ENCODE measurements around the gene CADM1.

Gene CADM1

DNA sequence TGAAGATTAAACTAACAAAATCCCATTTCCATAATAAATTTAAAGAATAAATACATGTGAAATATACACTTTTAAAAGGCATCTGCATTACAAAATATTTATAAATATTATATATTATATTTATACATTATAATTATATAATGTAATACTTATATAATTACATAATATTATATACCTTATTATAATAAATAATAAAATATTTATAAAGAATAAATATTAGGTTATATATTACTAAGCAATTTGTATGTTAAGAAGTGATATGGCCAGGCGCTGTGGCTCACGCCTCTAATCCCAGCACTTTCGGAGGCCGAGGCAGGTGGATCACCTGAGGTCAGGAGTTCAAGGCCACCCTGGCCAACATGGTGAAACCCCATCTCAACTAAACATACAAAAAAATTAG is 97.8 kb downstream of the CADM1 start:
- no peaks in the 10 kb centered on the region for H3K9me2 ChIP-seq (replicated peaks; ENCODE audit: insufficient read depth, low read length)
- no peaks in the 10 kb centered on the region for H3K36me3 ChIP-seq (replicated peaks; ENCODE audit: insufficient read depth, low read length)
- H2AFZ ChIP-seq (ENCODE audit: low read length), result no peak overlapping the region
- no peaks in the 10 kb centered on the region for H3K9me3 ChIP-seq (replicated peaks; ENCODE audit: insufficient read depth, low read length)
- no peak overlapping the region for H3K27ac ChIP-seq (ENCODE audit: low read length)
- DNase-seq, result no peak
- H3K79me2 ChIP-seq (ENCODE audit: low read length), result peaks cover 86% of the 10 kb centered on the region
- H3K4me1 ChIP-seq (ENCODE audit: low read length), result peaks cover 19% of the 10 kb centered on the region
- TF ChIP-seq EZH2 (optimal IDR thresholded peaks at IDR 0.05; ENCODE audit: low read depth, low read length) (no peak), EZH2phosphoT487 (IDR thresholded peaks at IDR 0.05; ENCODE audit: low read length) (no peak)
- TF ChIP-seq, protein P1, sequence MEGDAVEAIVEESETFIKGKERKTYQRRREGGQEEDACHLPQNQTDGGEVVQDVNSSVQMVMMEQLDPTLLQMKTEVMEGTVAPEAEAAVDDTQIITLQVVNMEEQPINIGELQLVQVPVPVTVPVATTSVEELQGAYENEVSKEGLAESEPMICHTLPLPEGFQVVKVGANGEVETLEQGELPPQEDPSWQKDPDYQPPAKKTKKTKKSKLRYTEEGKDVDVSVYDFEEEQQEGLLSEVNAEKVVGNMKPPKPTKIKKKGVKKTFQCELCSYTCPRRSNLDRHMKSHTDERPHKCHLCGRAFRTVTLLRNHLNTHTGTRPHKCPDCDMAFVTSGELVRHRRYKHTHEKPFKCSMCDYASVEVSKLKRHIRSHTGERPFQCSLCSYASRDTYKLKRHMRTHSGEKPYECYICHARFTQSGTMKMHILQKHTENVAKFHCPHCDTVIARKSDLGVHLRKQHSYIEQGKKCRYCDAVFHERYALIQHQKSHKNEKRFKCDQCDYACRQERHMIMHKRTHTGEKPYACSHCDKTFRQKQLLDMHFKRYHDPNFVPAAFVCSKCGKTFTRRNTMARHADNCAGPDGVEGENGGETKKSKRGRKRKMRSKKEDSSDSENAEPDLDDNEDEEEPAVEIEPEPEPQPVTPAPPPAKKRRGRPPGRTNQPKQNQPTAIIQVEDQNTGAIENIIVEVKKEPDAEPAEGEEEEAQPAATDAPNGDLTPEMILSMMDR (IDR thresholded peaks at IDR 0.05; ENCODE audit: low read length), result no peak
- H4K20me1 ChIP-seq (ENCODE audit: insufficient read depth, low read length), result no peaks in the 10 kb centered on the region
- H3K27me3 ChIP-seq (replicated peaks; ENCODE audit: insufficient read depth, low read length), result no peaks in the 10 kb centered on the region
- H3K4me3 ChIP-seq (ENCODE audit: low read length), result no peak overlapping the region
- H3K4me2 ChIP-seq (ENCODE audit: low read depth, low read length), result no peak overlapping the region
- H3K9ac ChIP-seq (ENCODE audit: low read length), result no peak overlapping the region
- H3F3A ChIP-seq (ENCODE audit: insufficient read depth, low read length), result peaks cover 9% of the 10 kb centered on the region

DNA sequence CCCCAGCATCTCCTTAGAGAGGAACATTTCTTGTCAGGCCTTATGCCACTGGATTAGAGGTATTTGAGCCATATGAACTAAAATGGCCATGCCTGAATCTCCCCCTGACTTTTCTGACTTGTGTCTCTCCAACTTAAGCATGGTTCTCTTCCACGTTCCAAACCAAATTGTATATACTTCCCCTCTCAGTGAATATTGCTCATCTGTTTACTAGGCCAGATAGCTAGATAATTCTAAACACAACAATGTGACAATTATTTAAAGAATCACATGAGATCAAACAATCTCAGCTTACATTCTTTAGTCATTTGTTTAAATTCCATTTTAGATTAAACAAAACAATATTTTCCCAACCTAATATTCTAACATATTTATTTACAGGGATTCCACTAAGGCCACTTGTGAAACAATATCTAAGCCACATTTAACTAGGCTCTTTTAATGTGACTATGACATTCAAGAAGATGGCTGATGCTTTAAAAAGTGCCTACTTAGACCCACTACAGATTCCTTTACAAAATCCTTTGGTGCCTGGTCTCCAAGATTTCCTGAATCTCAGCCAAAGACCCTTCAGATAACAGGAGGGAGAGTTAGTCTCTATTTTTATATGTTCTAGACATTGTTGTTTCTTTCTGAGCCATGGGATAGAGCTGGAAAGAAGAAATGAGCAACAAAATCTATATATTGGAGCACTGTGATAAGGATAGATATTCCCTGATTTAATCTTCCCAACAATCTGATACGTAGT is 105.7 kb downstream of the CADM1 start:
- no peak overlapping the region for H2AFZ ChIP-seq (ENCODE audit: low read length)
- H3F3A ChIP-seq (ENCODE audit: insufficient read depth, low read length), result no peaks in the 10 kb centered on the region
- no peaks in the 10 kb centered on the region for H3K9me3 ChIP-seq (replicated peaks; ENCODE audit: insufficient read depth, low read length)
- no peaks in the 10 kb centered on the region for H3K4me1 ChIP-seq (ENCODE audit: low read length)
- H3K9ac ChIP-seq (ENCODE audit: low read length), result no peak overlapping the region
- H3K4me2 ChIP-seq (ENCODE audit: low read depth, low read length), result no peak overlapping the region
- no peak overlapping the region for H3K4me3 ChIP-seq (ENCODE audit: low read length)
- H3K27ac ChIP-seq (ENCODE audit: low read length), result no peak overlapping the region
- TF ChIP-seq EZH2phosphoT487 (IDR thresholded peaks at IDR 0.05; ENCODE audit: low read length), result no peak
- TF ChIP-seq EZH2 (optimal IDR thresholded peaks at IDR 0.05; ENCODE audit: low read depth, low read length), result no peak
- TF ChIP-seq, protein P1 (IDR thresholded peaks at IDR 0.05; ENCODE audit: low read length), result no peak
- no peaks in the 10 kb centered on the region for H3K9me2 ChIP-seq (replicated peaks; ENCODE audit: insufficient read depth, low read length)
- H4K20me1 ChIP-seq (ENCODE audit: insufficient read depth, low read length), result no peaks in the 10 kb centered on the region
- DNase-seq, result no peak
- peaks cover 12% of the 10 kb centered on the region; the same call in 1 of the 2 replicates for H3K36me3 ChIP-seq (replicated peaks; ENCODE audit: insufficient read depth, low read length)
- peaks cover 82% of the 10 kb centered on the region for H3K79me2 ChIP-seq (ENCODE audit: low read length)
- no peaks in the 10 kb centered on the region for H3K27me3 ChIP-seq (replicated peaks; ENCODE audit: insufficient read depth, low read length)

DNA sequence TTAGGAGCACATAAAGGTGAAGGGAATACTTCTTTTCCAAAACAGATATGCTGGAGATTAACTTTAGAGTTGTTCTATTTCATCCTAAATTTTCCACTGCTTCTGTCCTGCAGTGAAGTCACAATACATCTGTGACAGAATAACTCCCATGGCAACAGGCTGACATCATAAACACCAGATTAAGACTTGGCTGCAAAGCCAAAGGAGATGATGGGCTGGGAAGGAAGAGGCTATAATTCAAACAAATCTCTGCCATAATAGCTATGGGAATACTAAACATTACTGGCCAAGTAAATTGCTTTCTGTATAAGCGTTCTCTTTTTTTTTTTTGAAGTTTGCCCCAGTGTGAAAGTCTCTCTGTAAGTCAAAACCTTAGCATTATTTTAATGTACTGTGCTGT is 107.7 kb downstream of the CADM1 start:
- H3K36me3 ChIP-seq (replicated peaks; ENCODE audit: insufficient read depth, low read length), result peaks cover 12% of the 10 kb centered on the region; the same call in 1 of the 2 replicates
- peaks cover 5% of the 10 kb centered on the region; the same call in 1 of the 2 replicates for H3F3A ChIP-seq (ENCODE audit: insufficient read depth, low read length)
- H3K9me2 ChIP-seq (replicated peaks; ENCODE audit: insufficient read depth, low read length), result no peaks in the 10 kb centered on the region
- peaks cover 12% of the 10 kb centered on the region for H3K4me1 ChIP-seq (ENCODE audit: low read length)
- no peak overlapping the region for H3K9ac ChIP-seq (ENCODE audit: low read length)
- peaks cover 79% of the 10 kb centered on the region for H3K79me2 ChIP-seq (ENCODE audit: low read length)
- H3K27me3 ChIP-seq (replicated peaks; ENCODE audit: insufficient read depth, low read length), result no peaks in the 10 kb centered on the region
- no peak overlapping the region for H2AFZ ChIP-seq (ENCODE audit: low read length)
- no peak overlapping the region for H3K4me3 ChIP-seq (ENCODE audit: low read length)
- TF ChIP-seq EZH2 (optimal IDR thresholded peaks at IDR 0.05; ENCODE audit: low read depth, low read length) (no peak), EZH2phosphoT487 (IDR thresholded peaks at IDR 0.05; ENCODE audit: low read length) (no peak)
- TF ChIP-seq, protein P1 (IDR thresholded peaks at IDR 0.05; ENCODE audit: low read length), result no peak
- H3K27ac ChIP-seq (ENCODE audit: low read length), result no peak overlapping the region
- DNase-seq, result no peak
- no peak overlapping the region for H3K4me2 ChIP-seq (ENCODE audit: low read depth, low read length)
- H4K20me1 ChIP-seq (ENCODE audit: insufficient read depth, low read length), result no peaks in the 10 kb centered on the region
- no peaks in the 10 kb centered on the region for H3K9me3 ChIP-seq (replicated peaks; ENCODE audit: insufficient read depth, low read length)
